SU-DHL-6 (cell line): Measurements from ENCODE around the gene ANO6.

Experiments used
- EZH2phosphoT487 ChIP-seq: fragments of 200-600 bp; sonication (generic), shearing (Covaris generic); conservative IDR thresholded peaks from 2 replicates; pipeline ENCODE4 v1.6.1; 2018; ENCODE audit warnings: mild to moderate bottlenecking, antibody characterized with exemption, low read length, moderate library complexity, mixed read lengths
- TF ChIP-seq, protein P1 (sequence below): fragments of 200-600 bp; sonication (generic); IDR thresholded peaks from one replicate; pipeline ENCODE4 v1.5.1; 2017; ENCODE audit warnings: antibody characterized with exemption, mild to moderate bottlenecking, low read length, moderate library complexity; ENCODE audit not compliant: insufficient read depth, poor library complexity, severe bottlenecking

GRCh38 chr12:45400991-45401390 is 185.1 kb downstream of the ANO6 start:
- TF ChIP-seq, protein P1, sequence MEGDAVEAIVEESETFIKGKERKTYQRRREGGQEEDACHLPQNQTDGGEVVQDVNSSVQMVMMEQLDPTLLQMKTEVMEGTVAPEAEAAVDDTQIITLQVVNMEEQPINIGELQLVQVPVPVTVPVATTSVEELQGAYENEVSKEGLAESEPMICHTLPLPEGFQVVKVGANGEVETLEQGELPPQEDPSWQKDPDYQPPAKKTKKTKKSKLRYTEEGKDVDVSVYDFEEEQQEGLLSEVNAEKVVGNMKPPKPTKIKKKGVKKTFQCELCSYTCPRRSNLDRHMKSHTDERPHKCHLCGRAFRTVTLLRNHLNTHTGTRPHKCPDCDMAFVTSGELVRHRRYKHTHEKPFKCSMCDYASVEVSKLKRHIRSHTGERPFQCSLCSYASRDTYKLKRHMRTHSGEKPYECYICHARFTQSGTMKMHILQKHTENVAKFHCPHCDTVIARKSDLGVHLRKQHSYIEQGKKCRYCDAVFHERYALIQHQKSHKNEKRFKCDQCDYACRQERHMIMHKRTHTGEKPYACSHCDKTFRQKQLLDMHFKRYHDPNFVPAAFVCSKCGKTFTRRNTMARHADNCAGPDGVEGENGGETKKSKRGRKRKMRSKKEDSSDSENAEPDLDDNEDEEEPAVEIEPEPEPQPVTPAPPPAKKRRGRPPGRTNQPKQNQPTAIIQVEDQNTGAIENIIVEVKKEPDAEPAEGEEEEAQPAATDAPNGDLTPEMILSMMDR = no peak
- TF ChIP-seq EZH2phosphoT487 = no peak
